Loucy (cell line): Measurements from ENCODE around the gene AHCTF1.

Experiments used
- H2AFZ ChIP-seq: fragments of 200-600 bp; sonication (generic); 2 replicates; pipeline ENCODE4 v1.6.0; 2016; ENCODE audit warnings: antibody characterized with exemption, mild to moderate bottlenecking, low read length, moderate library complexity
- H3F3A ChIP-seq: fragments of 200-600 bp; 2 replicates; pipeline ENCODE4 v1.6.0; 2016; ENCODE audit warnings: antibody characterized with exemption, low read depth, mild to moderate bottlenecking
- H3K27me3 ChIP-seq: fragments of 200-600 bp; sonication (generic); 2 replicates; pipeline ENCODE4 v1.6.1; 2014; ENCODE audit warnings: low read length, mild to moderate bottlenecking; ENCODE audit not compliant: insufficient read depth, poor library complexity, severe bottlenecking
- H3K36me3 ChIP-seq: fragments of 200-600 bp; sonication (generic); 2 replicates; pipeline ENCODE4 v1.6.1; 2016; ENCODE audit warnings: low read length; ENCODE audit not compliant: insufficient read depth
- H3K4me1 ChIP-seq: fragments of 200-600 bp; sonication (generic); 2 replicates; pipeline ENCODE4 v1.5.1; 2014; ENCODE audit warnings: low read length, mild to moderate bottlenecking; ENCODE audit not compliant: insufficient read depth, poor library complexity, severe bottlenecking
- H3K4me2 ChIP-seq: fragments of 200-600 bp; sonication (generic); 2 replicates; pipeline ENCODE4 v1.6.0; 2014; ENCODE audit warnings: antibody characterized with exemption, low read length, low read depth, mild to moderate bottlenecking; ENCODE audit not compliant: poor library complexity, severe bottlenecking
- H3K4me3 ChIP-seq: fragments of 200-600 bp; sonication (generic); 2 replicates; pipeline ENCODE4 v1.5.1; 2014; ENCODE audit warnings: low read length, mild to moderate bottlenecking, mixed read lengths; ENCODE audit not compliant: poor library complexity, severe bottlenecking
- H3K79me2 ChIP-seq: fragments of 200-600 bp; sonication (generic); 2 replicates; pipeline ENCODE4 v1.6.1; 2014; ENCODE audit warnings: low read length; ENCODE audit not compliant: insufficient read depth
- H3K9ac ChIP-seq: fragments of 200-600 bp; sonication (generic); 2 replicates; pipeline ENCODE4 v1.6.0; 2014; ENCODE audit warnings: mild to moderate bottlenecking, low read depth, low read length, moderate library complexity; ENCODE audit not compliant: poor library complexity, severe bottlenecking
- H3K9me2 ChIP-seq: fragments of 200-600 bp; sonication (generic); replicated peaks from 2 replicates; pipeline ENCODE4 v1.6.1; 2016; ENCODE audit warnings: low read depth, low read length, mixed read lengths
- H3K9me3 ChIP-seq: fragments of 200-600 bp; sonication (generic); 2 replicates; pipeline ENCODE4 v1.6.1; 2014; ENCODE audit warnings: mild to moderate bottlenecking, antibody characterized with exemption, low read length, low read depth; ENCODE audit not compliant: insufficient read depth
- H4K20me1 ChIP-seq: fragments of 200-600 bp; sonication (generic); 2 replicates; pipeline ENCODE4 v1.6.0; 2014; ENCODE audit warnings: antibody characterized with exemption, low read length, mild to moderate bottlenecking; ENCODE audit not compliant: insufficient read depth, poor library complexity, severe bottlenecking
- CTCF ChIP-seq: fragments of 200-600 bp; sonication (generic); conservative IDR thresholded peaks from 2 replicates; pipeline ENCODE4 v1.5.1; 2014; ENCODE audit warnings: mild to moderate bottlenecking, antibody characterized with exemption, low read length
- EZH2phosphoT487 ChIP-seq: fragments of 200-600 bp; IDR thresholded peaks from 2 replicates; pipeline ENCODE4 v1.6.1; 2018; ENCODE audit warnings: antibody characterized with exemption, mild to moderate bottlenecking, moderate library complexity, borderline replicate concordance

The AHCTF1 gene

GRCh38 chr1:246798606-246799496 is 132.9 kb downstream of the AHCTF1 start:
- Histone ChIP-seq H4K20me1 (no peaks in the 10 kb centered on the region), H2AFZ (no peak overlapping the region), H3K4me2 (no peak overlapping the region), H3K4me1 (no peaks in the 10 kb centered on the region), H3K27me3 (no peaks in the 10 kb centered on the region), H3K4me3 (no peak overlapping the region), H3K36me3 (no peaks in the 10 kb centered on the region), H3K9me3 (no peaks in the 10 kb centered on the region), H3K9ac (no peak overlapping the region), H3K9me2 (no peaks in the 10 kb centered on the region), H3K79me2 (no peaks in the 10 kb centered on the region), H3F3A (no peaks in the 10 kb centered on the region)
- TF ChIP-seq EZH2phosphoT487 (no peak), CTCF (no peak)

DNA sequence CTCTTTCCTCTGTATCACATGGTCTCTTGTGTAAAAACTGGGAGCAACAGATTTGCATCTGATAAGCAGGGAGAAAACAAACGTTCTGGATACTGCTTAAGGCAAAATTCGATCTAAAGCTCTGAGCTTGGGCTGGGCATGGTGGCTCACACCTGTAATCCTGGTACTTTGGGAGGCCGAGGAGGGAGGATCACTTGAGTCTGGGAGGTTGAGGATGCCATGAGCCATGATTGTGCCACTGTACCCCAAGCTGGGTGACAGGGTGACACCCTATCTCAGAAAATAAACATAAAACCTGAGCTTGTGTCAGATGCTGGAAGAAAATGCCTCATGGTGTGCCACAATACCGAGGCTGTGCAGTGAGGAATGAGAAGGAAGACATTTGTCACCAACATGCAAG is 133.6 kb downstream of the AHCTF1 start:
- no peaks in the 10 kb centered on the region for H3K79me2 ChIP-seq
- H4K20me1 ChIP-seq: no peaks in the 10 kb centered on the region
- no peak overlapping the region for H3K4me2 ChIP-seq
- TF ChIP-seq EZH2phosphoT487 (no peak), CTCF (no peak)
- H3K27me3 ChIP-seq: no peaks in the 10 kb centered on the region
- no peak overlapping the region for H2AFZ ChIP-seq
- H3F3A ChIP-seq: no peaks in the 10 kb centered on the region
- no peaks in the 10 kb centered on the region for H3K9me2 ChIP-seq
- no peaks in the 10 kb centered on the region for H3K36me3 ChIP-seq
- no peaks in the 10 kb centered on the region for H3K9me3 ChIP-seq
- no peak overlapping the region for H3K9ac ChIP-seq
- peaks cover 3% of the 10 kb centered on the region for H3K4me1 ChIP-seq
- H3K4me3 ChIP-seq: no peak overlapping the region

- Histone ChIP-seq H3K79me2 (no peaks in the 10 kb centered on the region), H3K4me3 (no peak overlapping the region), H3K9me3 (no peaks in the 10 kb centered on the region)
Observed at GRCh38 chr1:246797597-246797996, 134.2 kb downstream of the AHCTF1 start.

More at GRCh38 chr1:246797597-246797996, 134.2 kb downstream of the AHCTF1 start:
- no peak overlapping the region for H3K9ac ChIP-seq
- H3K4me2 ChIP-seq: no peak overlapping the region
- no peak for TF ChIP-seq CTCF
- TF ChIP-seq EZH2phosphoT487: no peak
- no peaks in the 10 kb centered on the region for H3K27me3 ChIP-seq
- H3K9me2 ChIP-seq: no peaks in the 10 kb centered on the region
- H3K36me3 ChIP-seq: no peaks in the 10 kb centered on the region
- H2AFZ ChIP-seq: no peak overlapping the region
- H4K20me1 ChIP-seq: no peaks in the 10 kb centered on the region
- no peaks in the 10 kb centered on the region for H3F3A ChIP-seq
- H3K4me1 ChIP-seq: peaks cover 5% of the 10 kb centered on the region
